HG02938 (cell line): ENCODE data around the gene SLIT3.

Source experiments
- ATAC-seq: cut with Tn5 transposase; IDR thresholded peaks from one replicate; pipeline ENCODE4 v1.9.1; 2021; ENCODE audit warnings: mild to moderate bottlenecking, moderate library complexity; ENCODE audit not compliant: unreplicated experiment

Gene SLIT3

GRCh38 chr5:168847511-168848073 is 453.3 kb downstream of the SLIT3 start:
- no peak for ATAC-seq

- ATAC-seq, result no peak
These were observed 456.0 kb downstream of the SLIT3 start for GRCh38 chr5:168844922-168845296.

GRCh38 chr5:168844016-168844921 is 456.7 kb downstream of the SLIT3 start:
- ATAC-seq, result no peak

GRCh38 chr5:168843277-168844015 is 457.5 kb downstream of the SLIT3 start:
- ATAC-seq, result no peak

GRCh38 chr5:168842571-168843205 is 458.3 kb downstream of the SLIT3 start:
- ATAC-seq, result no peak

- ATAC-seq, result no peak
These were observed 463.1 kb downstream of the SLIT3 start for GRCh38 chr5:168837852-168838251.

GRCh38 chr5:168836603-168837231 is 464.2 kb downstream of the SLIT3 start:
- ATAC-seq, result no peak

GRCh38 chr5:168833936-168834335 is 467.0 kb downstream of the SLIT3 start:
- no peak for ATAC-seq

GRCh38 chr5:168833383-168833782 is 467.6 kb downstream of the SLIT3 start:
- ATAC-seq, result no peak

- ATAC-seq, result no peak
These were observed 468.6 kb downstream of the SLIT3 start for GRCh38 chr5:168832308-168832707.

GRCh38 chr5:168831383-168831782 is 469.6 kb downstream of the SLIT3 start:
- ATAC-seq, result no peak

GRCh38 chr5:168830833-168831232 is 470.1 kb downstream of the SLIT3 start:
- ATAC-seq, result no peak

GRCh38 chr5:168829922-168830417 is 471.0 kb downstream of the SLIT3 start:
- no peak for ATAC-seq

- ATAC-seq, result no peak
These were observed 471.9 kb downstream of the SLIT3 start for GRCh38 chr5:168829044-168829443.

- no peak for ATAC-seq
These were observed 473.3 kb downstream of the SLIT3 start for GRCh38 chr5:168827636-168828035.

- no peak for ATAC-seq
These were observed 474.7 kb downstream of the SLIT3 start for GRCh38 chr5:168826246-168826725.

- no peak for ATAC-seq
These were observed 478.1 kb downstream of the SLIT3 start for GRCh38 chr5:168822745-168823281.

GRCh38 chr5:168822248-168822744 is 478.6 kb downstream of the SLIT3 start:
- no peak for ATAC-seq

- ATAC-seq, result no peak
These were observed 480.1 kb downstream of the SLIT3 start for GRCh38 chr5:168820874-168821273.
